Measurements from ENCODE around the gene PRIM2.
A peak's percentile ranks its signal among the peaks of the same experiment; 100 is the strongest.
"Not testable (repeated sequence)": the region's sequence is repeated elsewhere in the genome, so short reads cannot be mapped to it uniquely, and the experiment has no call there.

Gene PRIM2

DNA sequence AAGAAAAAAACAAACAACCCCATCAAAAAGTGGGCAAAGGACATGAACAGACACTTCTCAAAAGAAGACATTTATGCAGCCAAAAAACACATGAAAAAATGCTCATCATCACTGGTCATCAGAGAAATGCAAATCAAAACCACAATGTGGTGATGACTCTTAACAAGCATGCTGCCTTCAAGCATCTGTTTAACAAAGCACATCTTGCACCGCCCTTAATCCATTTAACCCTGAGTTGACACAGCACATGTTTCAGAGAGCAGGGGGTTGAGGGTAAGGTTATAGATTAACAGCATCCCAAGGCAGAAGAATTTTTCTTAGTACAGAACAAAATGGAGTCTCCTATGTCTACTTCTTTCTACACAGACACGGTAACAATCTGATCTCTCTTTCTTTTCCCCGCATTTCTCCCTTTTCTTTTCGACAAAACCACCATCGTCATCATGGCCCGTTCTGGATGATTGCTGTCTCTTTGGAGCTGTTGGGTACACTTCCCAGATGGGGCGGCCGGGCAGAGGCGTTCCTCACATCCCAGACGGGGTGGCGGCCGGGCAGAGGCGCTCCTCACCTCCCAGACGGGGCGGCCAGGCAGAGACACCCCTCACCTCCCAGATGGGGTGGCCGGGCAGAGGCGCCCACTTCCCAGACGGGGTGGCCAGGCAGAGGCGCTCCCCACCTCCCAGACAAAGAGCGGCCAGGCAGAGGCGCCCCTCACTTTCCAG is 7.2 kb upstream of the PRIM2 start:
- not testable (repeated sequence) for DNase-seq (ENCODE audit: low read depth)

DNA sequence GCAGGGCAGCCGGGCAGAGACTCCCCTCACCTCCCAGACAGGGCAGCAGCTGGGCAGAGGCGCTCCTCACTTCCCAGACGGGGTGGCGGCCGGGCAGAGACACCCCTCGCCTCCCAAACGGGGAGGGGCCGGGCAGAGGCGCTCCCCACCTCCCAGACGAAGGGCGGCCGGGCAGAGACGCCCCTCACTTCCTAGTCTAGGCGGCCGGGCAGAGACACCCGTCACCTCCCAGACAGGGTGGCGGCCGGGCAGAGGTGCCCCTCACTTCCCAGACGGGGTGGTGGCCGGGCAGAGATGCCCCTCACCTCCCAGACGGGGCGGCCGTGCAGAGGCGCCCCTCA is 6.6 kb upstream of the PRIM2 start:
- DNase-seq (ENCODE audit: low read depth), result no peak

DNA sequence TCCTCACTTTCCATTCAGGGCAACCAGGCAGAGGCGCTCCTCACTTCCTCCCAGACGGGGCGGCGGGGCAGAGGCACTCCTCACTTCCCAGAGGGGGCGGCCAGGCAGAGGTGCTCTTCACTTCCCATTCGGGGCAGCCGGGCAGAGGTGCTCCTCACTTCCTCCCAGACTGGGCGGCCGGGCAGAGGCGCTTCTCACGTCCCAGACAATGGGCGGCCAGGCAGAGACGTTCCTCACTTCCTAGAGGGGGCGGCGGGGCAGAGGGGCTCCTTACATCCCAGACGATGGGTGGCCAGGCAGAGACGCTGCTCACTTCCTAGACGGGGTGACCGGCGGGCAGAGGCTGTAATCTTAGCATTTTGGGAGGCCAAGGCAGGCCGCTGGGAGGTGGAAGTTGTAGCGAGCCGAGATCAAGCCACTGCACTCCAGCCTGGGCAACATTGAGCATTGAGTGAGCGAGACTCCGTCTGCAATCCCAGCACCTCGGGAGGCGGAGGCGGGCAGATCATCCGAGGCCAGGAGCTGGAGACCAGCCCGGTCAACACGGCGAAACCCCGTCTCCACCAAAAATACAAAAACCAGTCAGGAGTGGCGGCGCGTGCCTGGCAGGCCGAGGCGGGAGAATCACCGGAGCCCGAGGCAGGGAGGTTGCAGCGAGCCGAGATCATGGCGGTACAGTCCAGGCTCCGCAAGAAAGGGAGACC is 6.0 kb upstream of the PRIM2 start:
- not testable (repeated sequence) for DNase-seq (ENCODE audit: low read depth)

DNA sequence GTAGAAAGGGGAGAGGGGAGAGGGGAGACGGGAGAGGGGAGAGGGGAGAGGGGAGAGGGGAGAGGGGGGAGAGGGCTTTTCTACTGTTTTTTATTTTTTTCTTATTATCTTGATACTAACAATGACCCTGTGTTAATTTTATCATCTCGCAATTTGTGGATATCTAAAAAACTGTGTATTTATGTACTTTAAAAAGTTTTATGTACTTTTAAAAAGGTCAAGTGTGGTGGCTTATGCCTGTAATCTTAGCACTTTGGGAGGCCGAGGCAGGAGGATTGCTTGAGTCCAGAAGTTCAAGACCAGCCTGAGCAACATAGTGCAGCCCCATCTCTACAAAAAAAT is 5.5 kb upstream of the PRIM2 start:
- no peak for DNase-seq (ENCODE audit: low read depth)

DNA sequence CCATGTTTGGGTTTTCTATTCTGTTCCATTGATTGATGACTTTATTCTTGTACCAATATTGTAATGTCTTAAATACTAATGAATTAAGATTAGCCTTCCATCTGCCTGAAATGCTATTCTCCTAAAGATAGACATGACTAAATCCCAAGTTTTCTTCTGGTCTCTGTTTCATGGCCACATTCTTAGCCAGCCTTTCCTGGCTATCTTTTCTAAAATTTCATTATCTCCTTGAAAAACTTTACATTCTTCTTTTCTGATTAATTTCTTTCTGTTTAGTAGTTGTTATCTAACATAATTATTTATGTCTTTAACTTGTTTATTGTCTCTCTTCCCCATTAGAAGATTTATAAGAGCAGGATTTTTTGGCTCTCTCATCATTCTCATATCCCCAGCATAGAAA is 4.4 kb upstream of the PRIM2 start:
- DNase-seq (ENCODE audit: low read depth), result no peak

DNA sequence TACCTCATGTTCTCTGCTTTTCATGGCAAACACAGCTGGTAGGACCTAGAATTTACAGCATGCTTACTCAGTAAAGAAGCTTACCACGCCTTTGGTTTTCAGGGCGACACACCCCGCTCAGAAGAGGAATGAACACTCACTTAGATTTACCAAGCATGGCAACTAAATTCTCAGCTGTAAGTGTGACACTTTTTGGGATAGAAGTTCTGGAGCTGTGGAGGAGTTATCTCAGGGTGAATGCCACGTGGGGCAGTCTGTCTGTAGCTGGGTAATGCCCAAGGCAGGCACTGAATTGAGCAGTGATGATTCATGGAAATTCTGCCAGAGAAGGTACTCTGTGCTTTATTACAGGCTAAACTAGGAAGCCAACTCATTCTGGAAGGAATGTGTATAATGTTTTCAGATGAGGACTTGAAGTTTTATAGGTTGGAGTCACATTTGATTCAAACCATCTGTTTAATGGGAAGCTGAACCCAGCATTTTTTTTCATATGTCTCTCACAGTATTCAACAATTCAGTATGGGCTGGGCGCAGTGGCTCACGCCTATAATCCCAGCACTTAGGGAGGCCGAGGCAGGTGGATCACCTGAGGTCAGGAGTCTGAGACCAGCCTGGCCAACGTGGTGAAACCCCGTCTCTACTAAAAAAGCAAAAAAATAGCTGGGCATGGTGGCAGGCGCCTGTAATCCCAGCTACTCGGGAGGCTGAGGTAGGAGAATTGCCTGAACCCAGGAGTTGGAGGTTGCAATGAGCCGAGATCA is 3.5 kb upstream of the PRIM2 start:
- DNase-seq (ENCODE audit: low read depth), result no peak

DNA sequence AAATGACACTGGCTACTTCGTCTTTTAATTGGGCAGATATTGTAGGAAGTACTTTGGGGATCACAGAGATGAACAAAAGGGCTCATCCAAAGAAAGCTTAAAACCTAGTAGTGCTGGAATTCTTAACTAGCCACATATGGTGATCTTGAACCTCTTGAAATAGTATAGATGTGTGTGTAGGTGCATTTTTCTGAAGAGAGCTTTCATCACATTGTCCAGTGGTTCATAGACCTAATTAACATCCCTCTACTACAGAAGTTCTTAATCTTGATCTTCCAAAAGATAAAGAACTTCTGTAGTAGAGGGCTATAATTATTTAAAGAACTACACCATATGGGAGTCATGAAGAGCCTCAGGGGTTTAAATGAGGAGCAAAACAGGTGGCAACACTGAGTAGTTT is 2.3 kb upstream of the PRIM2 start:
- no peak for DNase-seq (ENCODE audit: low read depth)

DNA sequence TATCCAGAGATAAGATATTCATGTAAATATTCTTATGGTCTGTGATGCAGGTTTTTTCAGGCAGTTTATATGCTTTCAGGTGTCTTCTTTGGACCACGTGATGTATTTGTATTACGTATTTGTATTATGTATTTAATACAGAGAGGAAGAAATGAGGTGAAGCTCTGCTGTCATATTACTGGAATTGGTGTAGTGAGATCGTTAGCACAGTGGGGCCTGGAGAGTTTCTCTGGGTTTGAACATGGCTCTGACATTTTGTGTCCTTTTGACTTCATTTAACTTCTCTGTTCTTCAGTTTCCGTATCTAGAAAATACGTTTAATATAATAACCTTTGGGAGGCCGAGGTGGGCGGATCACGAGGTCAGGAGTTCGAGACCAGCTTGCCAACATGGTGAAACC is 1.6 kb upstream of the PRIM2 start:
- no peak for DNase-seq (ENCODE audit: low read depth)

DNA sequence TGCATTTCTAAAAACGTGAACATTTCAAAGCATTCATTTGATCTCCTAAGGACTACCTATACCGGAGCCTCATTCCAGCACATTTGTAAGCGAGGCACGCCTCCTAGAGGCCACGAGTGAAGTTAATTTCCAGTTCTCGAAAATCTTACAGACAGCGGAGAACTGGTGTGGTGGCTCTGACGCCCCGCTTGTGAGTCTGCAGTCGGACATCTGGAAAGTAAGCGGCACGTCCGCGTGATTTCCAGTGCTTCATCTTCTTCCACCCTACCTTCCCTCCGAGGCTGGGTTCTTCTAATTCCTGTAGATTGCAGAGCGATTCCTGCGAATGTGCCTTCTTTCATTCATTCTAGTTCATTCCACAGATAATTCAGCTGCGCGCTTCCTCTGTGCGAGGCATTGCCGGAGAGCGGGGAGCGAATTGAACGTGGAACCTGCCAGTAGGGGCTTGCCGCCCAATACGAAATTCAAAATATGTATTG is 810 bp upstream of the PRIM2 start:
- peak; percentile 41 for DNase-seq (ENCODE audit: low read depth)

DNA sequence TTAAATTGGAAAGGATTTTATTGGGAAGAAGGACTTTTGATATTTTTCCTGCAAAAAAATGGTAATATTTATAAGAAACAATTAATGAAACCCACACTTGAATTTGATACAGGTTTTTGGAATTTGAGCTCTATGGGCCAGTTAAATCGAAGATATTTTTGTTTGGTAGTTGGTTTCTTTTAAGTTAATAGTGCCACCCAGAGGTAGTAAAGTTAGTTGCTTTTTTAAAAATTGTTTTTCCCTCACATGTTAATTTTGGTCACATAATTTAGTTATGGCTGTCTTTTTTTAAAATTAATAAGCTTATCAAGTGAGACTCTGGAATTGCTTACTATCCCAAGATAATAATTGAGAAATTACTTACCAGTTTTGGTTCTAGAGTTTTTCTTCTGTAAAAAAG is 7.1 kb downstream of the PRIM2 start:
- DNase-seq (ENCODE audit: low read depth), result no peak

DNA sequence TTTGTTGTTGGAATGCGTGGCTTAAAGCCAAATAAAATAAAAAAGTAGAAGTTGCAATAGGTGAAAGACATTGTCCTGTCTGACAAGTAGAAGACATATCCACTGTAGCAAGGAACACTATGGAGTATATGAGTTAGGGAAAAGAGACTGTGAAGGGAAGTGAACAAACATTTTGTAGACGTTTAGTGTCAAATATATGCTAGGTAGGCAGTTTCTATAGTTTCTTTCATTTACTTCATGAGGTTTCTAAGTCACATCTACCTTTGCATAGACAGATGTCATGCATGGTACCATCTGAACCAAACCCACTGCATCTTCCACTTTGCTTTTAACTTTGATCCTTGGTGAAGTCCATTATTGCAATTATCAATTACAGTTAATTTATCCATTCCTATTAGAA is 9.9 kb downstream of the PRIM2 start:
- no peak for DNase-seq (ENCODE audit: low read depth)

DNA sequence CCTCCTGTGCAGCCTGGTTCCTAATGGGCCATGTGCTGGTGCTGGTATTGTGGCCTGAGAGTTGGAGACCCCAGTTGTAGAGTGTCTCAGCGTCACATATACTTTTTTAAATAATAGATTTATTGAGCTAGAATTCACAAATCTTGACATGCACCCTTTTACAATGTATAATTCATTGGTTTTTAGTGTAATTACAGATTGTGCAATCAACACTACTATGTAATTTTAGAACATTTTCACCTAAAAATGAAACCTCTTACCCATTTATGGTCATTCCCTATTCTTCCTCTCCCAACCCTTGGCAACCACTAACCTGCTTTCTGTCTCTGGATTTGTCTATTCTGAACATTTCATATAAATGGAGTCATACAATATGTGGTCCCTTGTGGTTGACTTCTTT is 10.6 kb downstream of the PRIM2 start:
- DNase-seq (ENCODE audit: low read depth), result no peak

DNA sequence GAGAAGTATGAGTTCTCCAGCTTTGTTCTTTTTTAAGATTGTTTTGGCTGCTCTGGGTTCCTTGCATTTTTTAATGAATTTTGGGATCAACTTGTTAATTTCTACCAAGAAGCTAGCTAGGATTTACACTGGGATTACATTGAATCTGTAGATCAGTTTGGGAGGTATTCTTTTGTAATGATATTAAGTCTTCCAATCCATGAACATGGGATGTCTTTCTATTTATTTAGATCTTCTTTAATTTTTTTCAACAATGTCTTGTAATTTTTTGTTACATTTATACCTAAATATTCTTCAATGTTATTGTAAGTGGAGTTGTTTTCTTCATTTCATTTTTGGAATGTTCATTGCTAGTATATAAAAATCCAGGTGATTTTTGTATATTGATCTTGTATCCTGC is 12.5 kb downstream of the PRIM2 start:
- DNase-seq (ENCODE audit: low read depth), result no peak

DNA sequence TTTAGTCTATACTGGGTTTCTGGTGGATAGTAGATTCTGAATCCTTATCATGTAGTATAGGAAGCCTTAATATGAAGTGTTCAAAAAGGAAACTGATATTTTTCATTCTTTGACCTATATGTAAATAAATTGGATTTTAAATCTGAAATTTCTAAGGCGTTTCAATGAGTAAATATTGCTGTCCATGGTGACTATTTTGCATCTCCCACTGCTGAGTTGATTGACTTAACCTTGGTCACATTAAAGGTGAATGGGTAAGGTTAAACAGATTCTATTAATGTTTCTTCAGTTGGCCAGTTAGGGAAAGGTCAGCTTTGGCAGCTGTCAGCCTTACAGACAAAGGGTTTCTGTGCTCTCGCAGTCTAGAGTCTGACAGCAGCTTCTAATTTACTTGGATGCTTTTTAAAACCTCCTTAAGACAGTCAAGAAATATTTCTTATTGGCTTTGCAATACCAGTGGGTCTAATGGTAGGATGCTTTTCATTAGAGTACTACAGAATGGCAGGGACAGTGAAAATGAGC is 24.8 kb downstream of the PRIM2 start:
- DNase-seq (ENCODE audit: low read depth), result no peak

DNA sequence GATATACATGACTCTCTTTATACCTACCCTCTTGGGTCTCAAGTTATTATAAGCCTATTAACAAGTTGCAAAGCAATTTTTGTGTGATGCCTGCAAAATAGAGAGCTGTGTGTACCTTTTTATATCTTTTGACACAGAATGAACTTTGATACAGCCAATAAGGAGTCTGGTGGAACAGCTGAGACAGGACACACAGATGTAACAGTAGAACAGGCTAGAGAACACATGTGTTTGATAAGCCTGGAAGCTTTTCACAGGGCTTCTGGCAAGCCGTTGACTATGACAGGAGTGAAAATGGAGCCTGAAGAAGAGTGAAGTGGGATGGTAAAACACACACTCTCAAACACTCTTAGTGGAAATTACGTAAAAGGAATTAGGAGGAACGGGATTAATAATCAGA is 25.9 kb downstream of the PRIM2 start:
- not testable (repeated sequence) for DNase-seq (ENCODE audit: low read depth)

DNA sequence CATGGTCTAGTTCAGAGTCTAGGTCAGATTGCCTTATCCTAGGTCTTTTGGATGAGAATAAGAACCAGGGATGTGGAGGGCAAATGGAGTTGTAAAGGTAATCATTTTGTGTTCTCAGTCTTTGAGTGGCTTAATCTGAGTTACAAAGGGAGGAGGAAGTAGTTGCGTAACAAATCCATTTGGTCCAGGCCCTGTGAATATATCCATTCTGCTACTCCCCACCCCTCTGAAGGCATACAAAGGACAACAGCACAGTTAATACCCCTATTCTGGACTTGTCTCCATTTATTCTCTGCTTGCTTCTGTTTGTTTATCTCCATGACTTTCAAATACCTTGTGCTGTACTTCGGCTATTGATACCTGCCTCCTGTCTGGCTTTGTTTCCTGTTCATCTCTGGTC is 29.3 kb downstream of the PRIM2 start:
- not testable (repeated sequence) for DNase-seq (ENCODE audit: low read depth)

DNA sequence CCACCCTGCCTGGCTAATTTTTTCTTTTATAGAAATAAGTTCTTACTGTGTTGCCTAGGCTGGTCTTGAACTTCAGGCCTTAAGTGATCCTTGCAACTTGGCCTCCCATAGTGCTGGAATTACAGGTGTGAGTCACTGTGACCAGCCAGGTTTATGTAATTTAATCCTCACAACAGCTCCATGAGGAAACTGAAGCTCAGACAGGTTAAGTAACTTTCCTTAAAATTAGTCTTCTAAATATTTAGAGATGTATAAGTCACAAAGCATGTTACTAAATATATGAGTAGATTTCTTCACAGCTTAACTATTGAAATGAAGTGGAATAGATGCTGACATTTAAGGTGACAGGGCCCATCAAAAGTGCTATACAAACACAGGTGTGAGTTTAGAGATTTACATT is 30.2 kb downstream of the PRIM2 start:
- not testable (repeated sequence) for DNase-seq (ENCODE audit: low read depth)

DNA sequence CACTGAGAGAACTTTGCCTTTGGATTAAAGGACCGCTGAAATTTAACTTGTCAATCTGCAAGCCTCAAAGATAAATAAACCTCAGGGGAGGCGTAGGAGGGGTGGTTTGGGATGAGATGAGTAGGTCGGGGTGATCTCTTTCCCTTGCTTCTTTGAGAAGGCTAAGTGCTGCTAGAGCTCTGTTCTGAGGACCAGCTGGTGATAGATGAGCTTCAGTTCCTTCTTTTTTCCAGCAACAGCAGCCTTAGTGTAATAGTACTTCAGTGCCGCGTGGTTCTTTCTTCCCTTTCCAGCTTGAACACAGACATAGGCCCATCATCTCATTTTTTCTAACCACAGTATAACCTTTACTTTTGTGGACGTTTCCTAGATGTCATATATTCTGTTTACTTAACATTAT is 33.0 kb downstream of the PRIM2 start:
- not testable (repeated sequence) for DNase-seq (ENCODE audit: low read depth)

DNA sequence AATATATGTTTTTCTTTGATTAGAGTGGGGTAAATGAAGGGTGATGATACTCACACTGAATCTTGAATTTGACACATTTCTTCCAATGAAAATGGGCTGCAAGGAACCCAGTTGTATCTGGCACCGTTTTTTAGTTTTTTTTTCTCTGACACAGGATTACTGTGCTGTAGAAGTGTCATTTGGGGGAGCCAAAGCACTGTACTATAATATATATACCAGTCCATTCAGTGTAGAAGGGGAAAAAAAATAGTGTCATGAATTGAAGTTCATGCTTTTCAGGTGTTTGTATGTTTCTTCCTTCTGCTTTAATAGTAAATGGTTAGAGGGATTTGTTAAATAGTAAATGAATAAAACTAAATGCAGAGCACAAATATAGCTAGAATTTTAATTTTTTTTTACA is 35.2 kb downstream of the PRIM2 start:
- DNase-seq (ENCODE audit: low read depth), result not testable (repeated sequence)

DNA sequence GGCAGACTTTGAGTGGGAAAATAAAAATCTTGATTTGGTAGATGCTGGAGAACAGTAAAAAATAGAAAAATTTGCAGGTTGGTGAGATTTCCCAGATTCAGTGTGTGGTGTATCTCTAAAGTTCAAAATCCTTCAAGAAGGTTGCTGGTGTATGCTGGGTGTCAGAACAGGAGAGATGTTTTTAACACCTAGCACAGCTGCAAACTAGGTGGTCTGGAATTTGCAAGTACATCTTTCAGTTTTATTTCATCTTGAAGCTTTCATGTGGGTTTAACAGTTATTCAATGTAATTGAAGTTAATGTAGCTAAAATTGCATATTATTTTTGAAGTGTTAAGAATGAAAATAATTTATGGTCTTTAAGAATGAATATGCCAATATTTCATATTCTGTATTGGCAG is 40.9 kb downstream of the PRIM2 start:
- DNase-seq (ENCODE audit: low read depth), result not testable (repeated sequence)

DNA sequence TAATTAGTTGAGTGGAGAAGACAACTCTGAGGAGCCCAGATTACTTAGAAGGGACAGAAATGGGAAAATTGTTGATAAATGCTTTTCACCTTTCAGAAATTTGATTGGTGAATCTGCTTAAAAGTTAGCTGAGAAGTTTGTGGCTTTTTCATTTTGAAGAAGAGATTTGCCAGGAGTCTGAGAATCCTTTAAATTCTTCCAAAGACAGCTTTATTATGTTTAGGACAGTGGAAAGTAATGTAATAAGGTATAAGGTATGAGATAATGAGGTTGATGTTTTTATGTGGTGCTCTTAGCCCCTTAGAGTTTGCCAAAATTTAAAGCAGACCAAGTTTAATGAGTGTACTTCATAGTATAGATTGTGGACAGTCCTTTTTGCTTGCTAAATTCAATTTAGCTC is 42.3 kb downstream of the PRIM2 start:
- DNase-seq (ENCODE audit: low read depth), result not testable (repeated sequence)

DNA sequence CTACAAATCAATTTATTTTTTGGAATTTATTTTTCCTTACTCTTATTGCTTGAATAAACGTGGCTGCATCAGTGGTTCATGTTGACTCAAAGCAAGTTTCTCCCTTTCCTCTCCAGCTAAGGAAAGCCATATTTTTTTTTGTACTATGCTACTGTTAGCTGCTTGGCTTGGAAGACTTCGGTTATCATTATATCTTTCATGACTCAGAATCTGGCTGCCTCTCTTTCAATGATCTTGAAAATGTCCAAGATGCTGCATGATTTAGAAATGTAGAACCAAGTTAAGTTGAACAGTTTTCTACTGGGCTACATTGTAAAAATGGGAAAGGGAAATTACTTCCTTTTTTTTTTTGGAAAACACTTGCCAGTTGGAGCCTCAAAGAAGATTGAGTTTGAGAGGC is 44.9 kb downstream of the PRIM2 start:
- not testable (repeated sequence) for DNase-seq (ENCODE audit: low read depth)

DNA sequence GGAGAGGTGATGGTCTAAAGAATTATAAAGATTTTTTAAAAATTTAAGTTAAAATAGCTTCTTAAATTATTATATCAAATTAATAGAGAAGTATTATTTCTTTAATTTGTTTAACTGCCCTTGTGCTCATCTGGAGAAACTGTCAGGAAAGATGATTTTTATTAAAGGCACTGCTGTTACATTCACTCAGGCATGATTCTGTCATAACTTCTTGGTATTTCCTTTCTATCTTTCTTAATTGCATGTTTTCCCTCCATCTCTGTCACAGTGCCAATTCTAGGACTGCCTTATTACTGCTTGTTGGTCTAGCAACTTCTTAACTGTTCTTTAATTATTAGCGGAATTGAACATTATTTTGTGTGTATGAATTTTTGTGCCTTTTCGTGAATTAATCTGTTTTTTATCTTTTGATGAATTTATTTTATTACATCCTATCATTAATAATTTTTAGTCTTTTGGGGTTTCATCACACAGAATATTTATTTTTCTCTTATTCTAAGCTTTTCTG is 47.7 kb downstream of the PRIM2 start:
- not testable (repeated sequence) for DNase-seq (ENCODE audit: low read depth)

Data from stimulated activated CD8-positive, alpha-beta memory T cell treated with anti-CD3 and anti-CD28 coated beads, Interleukin-15, amount 100 ng/mL, for 24 hours (primary cell).